Measurements from ENCODE around the gene ANKRD12.

GRCh38 chr18:9115984-9116383 is 20.6 kb upstream of the ANKRD12 start:
- TF ChIP-seq CTCF (IDR thresholded peaks at IDR 0.05) (no peak), SIN3A (IDR thresholded peaks at IDR 0.05; ENCODE audit: borderline replicate concordance, insufficient read depth, low read depth, low read length) (no peak), POLR2AphosphoS5 (IDR thresholded peaks at IDR 0.05; ENCODE audit: low read depth, low read length) (no peak), TCF7L2 (IDR thresholded peaks at IDR 0.05; ENCODE audit: low read depth, low read length) (no peak)
